Measurements from ENCODE around the gene GARIN3. TPM values are rescaled to one million over a fixed set of nuclear protein-coding genes. Genes with fewer than 3 reads are reported as not detected.
A peak's percentile ranks its signal among the peaks of the same experiment; 100 is the strongest.

GARIN3 gene
- total RNA-seq, 1 donor from 2014 or later = not detected

- intact Hi-C loops (cut with DNase I) = no loop called here
- ATAC-seq (no peak), DNase-seq (no peak)
- no peaks in the 10 kb centered on the region for H3K9me3 ChIP-seq
- no peaks in the 10 kb centered on the region for H3K36me3 ChIP-seq
- no peaks in the 10 kb centered on the region for H3K4me1 ChIP-seq
- H3K27ac ChIP-seq = no peak overlapping the region
- no peak for TF ChIP-seq CTCF (IDR thresholded peaks at IDR 0.05)
- no peak overlapping the region for H3K4me3 ChIP-seq
- no peaks in the 10 kb centered on the region for H3K27me3 ChIP-seq (ENCODE audit: low read depth)
Observed at GRCh38 chr5:157115502-157115901, 50.6 kb downstream of the GARIN3 start.

- no peaks in the 10 kb centered on the region for H3K36me3 ChIP-seq
- no peak for TF ChIP-seq CTCF (IDR thresholded peaks at IDR 0.05)
- DNase-seq (no peak), ATAC-seq (no peak)
- no peaks in the 10 kb centered on the region for H3K27me3 ChIP-seq (ENCODE audit: low read depth)
- H3K9me3 ChIP-seq = no peaks in the 10 kb centered on the region
- H3K4me3 ChIP-seq = no peak overlapping the region
- H3K4me1 ChIP-seq = no peaks in the 10 kb centered on the region
- no peak overlapping the region for H3K27ac ChIP-seq
- intact Hi-C loops (cut with DNase I) = no loop called here
Observed at GRCh38 chr5:157115012-157115411, 51.1 kb downstream of the GARIN3 start.

GRCh38 chr5:157113002-157113401, 53.1 kb downstream of the GARIN3 start:
- ATAC-seq = peak in 1 of 2 donors; percentile 26
- H3K4me1 ChIP-seq = no peaks in the 10 kb centered on the region
- H3K4me3 ChIP-seq = no peak overlapping the region
- H3K36me3 ChIP-seq = no peaks in the 10 kb centered on the region
- DNase-seq = no peak
- H3K27ac ChIP-seq = no peak overlapping the region
- intact Hi-C loops (cut with DNase I) = no loop called here
- no peaks in the 10 kb centered on the region for H3K27me3 ChIP-seq (ENCODE audit: low read depth)
- no peak for TF ChIP-seq CTCF (IDR thresholded peaks at IDR 0.05)
- no peaks in the 10 kb centered on the region for H3K9me3 ChIP-seq

Other genes starting within 250 kb of the GARIN3 start
- not detected for gene TIMD4, start 203.0 kb downstream of the GARIN3 start, total RNA-seq
- gene HAVCR1, start 107.1 kb downstream of the GARIN3 start, total RNA-seq = not detected
- 33.8 TPM for gene HAVCR2, start 57.2 kb downstream of the GARIN3 start, total RNA-seq
- gene MED7, start 23.4 kb downstream of the GARIN3 start, total RNA-seq = 11.2 TPM
- gene ITK, start 14.6 kb upstream of the GARIN3 start, total RNA-seq = 6.3 TPM
- gene CYFIP2, start 99.9 kb upstream of the GARIN3 start, total RNA-seq = 36.6 TPM

Measured in lower lobe of right lung (tissue), 2 donors.